HepG2 (cell line): ENCODE results near the gene NEK11. TPM values are rescaled to one million over a fixed set of nuclear protein-coding genes. Genes with fewer than 3 reads are reported as not detected.

Source experiments
- ATAC-seq: fragments of 200-7000 bp; cut with Tn5 transposase; 3 replicates; pipeline ENCODE4 v1.9.1; 2020; ENCODE audit warnings: mild to moderate bottlenecking, moderate library complexity
- BruUV-seq: library from RNA; stranded (reverse); fragments of 400-500 nt; replicated peaks from 2 replicates; lab custom pipeline; 2021; lab: Mats Ljungman, UMichigan
- CTCF ChIA-PET: fragments of 300-600 bp; formaldehyde crosslinking; extraction: SDS; loops from one replicate; lab custom pipeline; 2021; ENCODE audit warnings: low total read pairs, inconsistent platforms, low intra/inter-chr PET ratio; lab: Yijun Ruan, JAX
- POLR2A ChIA-PET: fragments of 350-600 bp; sonication (Branson Sonifier 250); formaldehyde crosslinking; loops from one replicate; lab custom pipeline; 2020; ENCODE audit warnings: antibody characterized with exemption, inconsistent platforms; lab: Yijun Ruan, JAX
- DNase-seq: peaks from one replicate; pipeline ENCODE4 v3.0.0-alpha.2; 2015; ENCODE audit warnings: low spot score
- FAIRE-seq: peaks from 3 replicates; lab custom pipeline; 2011; peaks lifted over from hg19 to GRCh38; lab: Jason Lieb, UNC
- H2AFZ ChIP-seq: one replicate; pipeline ENCODE4 v1.6.1; 2011; ENCODE audit warnings: low read length, inconsistent platforms
- H3K27ac ChIP-seq: fragments of 300-600 bp; 3 replicates; pipeline ENCODE4 v1.8.0; 2011; ENCODE audit warnings: mixed run types, mild to moderate bottlenecking, mixed read lengths, low read length, inconsistent platforms; ENCODE audit not compliant: insufficient read depth; ENCODE audit errors: extremely low read length
- H3K27me3 ChIP-seq, 2 experiments: fragments of 200-600 bp in 1 of 2; 2 replicates in 1 of 2; 3 replicates in 1 of 2; pipeline versions ENCODE4 v1.6.0 to v1.8.0; 2011; ENCODE audit warnings: low read length in 2 of 2, mild to moderate bottlenecking in 2 of 2, moderate library complexity in 2 of 2, inconsistent platforms in 1 of 2; ENCODE audit not compliant: insufficient read depth in 2 of 2, control insufficient read depth in 1 of 2
- H3K36me3 ChIP-seq, 2 experiments: fragments of 200-600 bp in 1 of 2; replicated peaks in 1 of 2; 2 replicates in 1 of 2; 3 replicates in 1 of 2; pipeline versions ENCODE4 v1.5.1 to v1.8.0; 2011; ENCODE audit warnings: low read length in 2 of 2, inconsistent platforms in 1 of 2; ENCODE audit not compliant: insufficient read depth in 2 of 2, control insufficient read depth in 1 of 2
- H3K4me1 ChIP-seq: 2 replicates; pipeline ENCODE4 v1.5.1; 2012; ENCODE audit warnings: low read length, inconsistent platforms; ENCODE audit not compliant: insufficient read depth
- H3K4me2 ChIP-seq: 2 replicates; pipeline ENCODE4 v1.6.0; 2011; ENCODE audit warnings: low read depth, low read length, inconsistent platforms
- H3K4me3 ChIP-seq, 3 experiments: fragments of 200-600 bp in 1 of 3; sonication (generic), shearing (Covaris generic) in 1 of 3; replicated peaks in 1 of 3; 2 replicates each; pipeline ENCODE4 v1.5.1; 2011 to 2016; ENCODE audit warnings: low read length in 3 of 3, inconsistent platforms in 2 of 3, low read depth in 2 of 3, mild to moderate bottlenecking in 2 of 3, control low read depth in 1 of 3, mixed read lengths in 1 of 3; ENCODE audit not compliant: insufficient read depth in 1 of 3
- H3K79me2 ChIP-seq: one replicate; pipeline ENCODE4 v1.6.1; 2011; ENCODE audit warnings: low read length, inconsistent platforms; ENCODE audit not compliant: insufficient read depth
- H3K9ac ChIP-seq: 2 replicates; pipeline ENCODE4 v1.6.0; 2011; ENCODE audit warnings: mild to moderate bottlenecking, low read depth, low read length, inconsistent platforms; ENCODE audit not compliant: insufficient read depth
- H3K9me3 ChIP-seq: 2 replicates; pipeline ENCODE4 v1.5.1; 2012; ENCODE audit warnings: mild to moderate bottlenecking, low read length
- H4K20me1 ChIP-seq: 2 replicates; pipeline ENCODE4 v1.6.0; 2011; ENCODE audit warnings: inconsistent platforms, mild to moderate bottlenecking, low read length, moderate library complexity; ENCODE audit not compliant: insufficient read depth
- EP300 ChIP-seq, 3 experiments: sonication (generic) in 1 of 3; formaldehyde crosslinking in 1 of 3; IDR thresholded peaks; 2 replicates each; pipeline versions ENCODE4 v1.5.1 to v1.6.1; 2011 to 2020; ENCODE audit warnings: low read depth in 2 of 3, low read length in 2 of 3, borderline replicate concordance in 1 of 3, improper control_type of control experiment in 1 of 3, mild to moderate bottlenecking in 1 of 3, missing genetic modification reagents in 1 of 3, moderate library complexity in 1 of 3
- FOSL2 ChIP-seq: sonication (generic); formaldehyde crosslinking; IDR thresholded peaks from 2 replicates; pipeline ENCODE4 v1.4.0; 2020; ENCODE audit warnings: missing genetic modification reagents
- GZF1 ChIP-seq: sonication (generic); formaldehyde crosslinking; IDR thresholded peaks from 2 replicates; pipeline ENCODE4 v1.5.1; 2020; ENCODE audit warnings: mild to moderate bottlenecking, missing genetic modification reagents
- HNRNPH1 ChIP-seq: fragments of 200-400 bp; formaldehyde crosslinking; optimal IDR thresholded peaks from 2 replicates; pipeline ENCODE3; 2017; ENCODE audit warnings: mild to moderate bottlenecking, low read depth, low read length
- JARID2 ChIP-seq: sonication (generic); formaldehyde crosslinking; IDR thresholded peaks from 2 replicates; pipeline ENCODE4 v1.8.1; 2023; ENCODE audit warnings: missing genetic modification reagents, inconsistent platforms; ENCODE audit not compliant: insufficient replicate concordance
- KLF13 ChIP-seq: sonication (generic); formaldehyde crosslinking; IDR thresholded peaks from 2 replicates; pipeline ENCODE4 v1.4.0; 2020; ENCODE audit warnings: mild to moderate bottlenecking, missing genetic modification reagents
- MATR3 ChIP-seq: sonication (generic); formaldehyde crosslinking; IDR thresholded peaks from 2 replicates; pipeline ENCODE4 v1.4.0; 2020; ENCODE audit warnings: missing genetic modification reagents
- MEIS1 ChIP-seq: sonication (generic); formaldehyde crosslinking; IDR thresholded peaks from 2 replicates; pipeline ENCODE4 v1.9.0; 2021; ENCODE audit warnings: mild to moderate bottlenecking, missing genetic modification reagents, moderate library complexity, borderline replicate concordance
- MIXL1 ChIP-seq: IDR thresholded peaks from 2 replicates; pipeline ENCODE4 v1.6.1; 2016
- MXD1 ChIP-seq: sonication (generic); formaldehyde crosslinking; IDR thresholded peaks from 2 replicates; pipeline ENCODE4 v1.4.0; 2020; ENCODE audit warnings: mild to moderate bottlenecking, missing genetic modification reagents
- PRDM15 ChIP-seq: sonication (generic); formaldehyde crosslinking; IDR thresholded peaks from 2 replicates; pipeline ENCODE4 v1.4.0; 2020; ENCODE audit warnings: missing genetic modification reagents
- SMYD3 ChIP-seq: sonication (generic); formaldehyde crosslinking; IDR thresholded peaks from 2 replicates; pipeline ENCODE4 v1.8.1; 2023; ENCODE audit warnings: mild to moderate bottlenecking, missing genetic modification reagents
- SP1 ChIP-seq, 2 experiments: fragments of 450-650 bp in 1 of 2; sonication (generic) in 1 of 2; formaldehyde crosslinking in 1 of 2; IDR thresholded peaks; 2 replicates each; pipeline versions ENCODE4 v1.4.0 to v1.6.1; 2016 to 2020; ENCODE audit warnings: missing genetic modification reagents in 1 of 2
- TOE1 ChIP-seq: sonication (generic); formaldehyde crosslinking; IDR thresholded peaks from 2 replicates; pipeline ENCODE4 v1.4.0; 2020; ENCODE audit warnings: mild to moderate bottlenecking, missing genetic modification reagents
- ZBTB14 ChIP-seq: sonication (generic); formaldehyde crosslinking; IDR thresholded peaks from 2 replicates; pipeline ENCODE4 v1.4.0; 2020; ENCODE audit warnings: missing genetic modification reagents
- ZNF333 ChIP-seq: sonication (generic); formaldehyde crosslinking; IDR thresholded peaks from 2 replicates; pipeline ENCODE4 v1.4.0; 2020; ENCODE audit warnings: mild to moderate bottlenecking, missing genetic modification reagents, borderline replicate concordance
- ZNF430 ChIP-seq: sonication (generic); formaldehyde crosslinking; IDR thresholded peaks from 2 replicates; pipeline ENCODE4 v1.9.0; 2021; ENCODE audit warnings: mild to moderate bottlenecking, missing genetic modification reagents
- ZNF749 ChIP-seq: sonication (generic); formaldehyde crosslinking; IDR thresholded peaks from 2 replicates; pipeline ENCODE4 v1.8.0; 2022; ENCODE audit warnings: mild to moderate bottlenecking, missing genetic modification reagents, moderate library complexity, borderline replicate concordance
- ZNF761 ChIP-seq: sonication (generic); formaldehyde crosslinking; conservative IDR thresholded peaks from 2 replicates; pipeline ENCODE4 v1.4.0; 2020; ENCODE audit warnings: mild to moderate bottlenecking, missing genetic modification reagents
- ZSCAN29 ChIP-seq: sonication (generic); formaldehyde crosslinking; conservative IDR thresholded peaks from 2 replicates; pipeline ENCODE4 v1.4.0; 2020; ENCODE audit warnings: mild to moderate bottlenecking, missing genetic modification reagents
- WGBS: methylation state at CpG from one replicate; pipeline ENCODE4 v1.1.6; 2017; ENCODE audit warnings: low lambda C conversion rate; 5-methylcytosine and 5-hydroxymethylcytosine counted together
- in situ Hi-C: cut with HindIII; loops from 2 replicates; pipeline ENCODE4 v1.10.0; 2017; ENCODE audit warnings: low pct_unique_long_range_greater_than_20kb; ENCODE audit not compliant: extremely low pct_ligation_motif_present
- intact Hi-C: fragments of 100-400 bp; cut with micrococcal nuclease; formaldehyde crosslinking; loops from one replicate; pipeline ENCODE4 v1.10.0; 2022; ENCODE audit not compliant: unreplicated experiment
- polyA plus RNA-seq, 8 experiments: library from polyadenylated mRNA; depleted of rRNA in 3 of 8; stranded (reverse) in 7 of 8; unstranded in 1 of 8; fragments of >200 nt; fragmentation: Illumina TruSeq in 4 of 8; extraction: Trizol in 4 of 8; gene quantifications; 2 replicates each; pipeline versions ENCODE4 v1.2.1 to v1.2.3, GENCODE V29; 2011 to 2016; ENCODE audit warnings: low read depth in 4 of 8, missing spikeins in 1 of 8, mixed read lengths in 1 of 8; ENCODE audit not compliant: insufficient read depth in 1 of 8
- total RNA-seq, 5 experiments: library from RNA; depleted of rRNA; stranded (reverse); fragments of >200 nt; fragmentation: Illumina TruSeq; extraction: Trizol; gene quantifications; 2 replicates each; pipeline ENCODE4 v1.2.3, GENCODE V29; 2016; ENCODE audit warnings: low read depth in 1 of 5

NEK11 gene
- total and polyA plus RNA-seq, 2 of the 13 experiments (the other 11 are each of a cell fraction or from before 2014, with no cell fraction given): 0.95 to 2.2 TPM

- TF ChIP-seq MXD1 (CRISPR knock-in tag) (no peak), EP300 (IDR thresholded peaks at IDR 0.05; ENCODE audit: low read depth in 2 of 2, low read length in 2 of 2) (no peak), EP300 (CRISPR knock-in tag; IDR thresholded peaks at IDR 0.05; ENCODE audit: borderline replicate concordance) (no peak), KLF13 (CRISPR knock-in tag) (no peak), MEIS1 (CRISPR knock-in tag) (no peak), ZNF430 (CRISPR knock-in tag) (no peak), ZNF761 (CRISPR knock-in tag) (no peak)
These were observed 256.3 kb downstream of the NEK11 start (continued) for GRCh38 chr3:131282967-131283366.

GRCh38 chr3:131283862-131284261 lies 257.2 kb downstream of the NEK11 start:
- FAIRE-seq (no peak), ATAC-seq (no peak), DNase-seq (no peak)
- H3K27ac ChIP-seq: no peak overlapping the region
- in situ Hi-C loops (no loop called here), intact Hi-C loops (no loop called here)
- ChIA-PET POLR2A (no interaction called here), CTCF (no interaction called here)
- TF ChIP-seq SMYD3 (CRISPR knock-in tag) (no peak), ZBTB14 (CRISPR knock-in tag) (no peak), HNRNPH1 (no peak), ZSCAN29 (CRISPR knock-in tag) (no peak), GZF1 (no peak), MIXL1 (CRISPR knock-in tag) (no peak), SP1 (IDR thresholded peaks at IDR 0.05) (no peak), SP1 (CRISPR knock-in tag; IDR thresholded peaks at IDR 0.05) (no peak), ZNF749 (CRISPR knock-in tag) (no peak), FOSL2 (CRISPR knock-in tag) (no peak), ZNF333 (no peak), MATR3 (no peak), PRDM15 (no peak), TOE1 (CRISPR knock-in tag) (no peak), JARID2 (CRISPR knock-in tag) (no peak)
- no peaks in the 10 kb centered on the region for H3K36me3 ChIP-seq
- no peaks in the 10 kb centered on the region for H3K9me3 ChIP-seq
- no peak overlapping the region for H3K9ac ChIP-seq
- H2AFZ ChIP-seq: no peak overlapping the region
- 0 out of 2 replicates have a peak, but pooled peaks cover 4% of the 10 kb centered on the region for H3K4me1 ChIP-seq
- no peak overlapping the region for H3K4me3 ChIP-seq
- H3K27me3 ChIP-seq: no peaks in the 10 kb centered on the region
- no peaks in the 10 kb centered on the region for H3K79me2 ChIP-seq
- no peak overlapping the region for H3K4me2 ChIP-seq
- no TSS peak for BruUV-seq
- H4K20me1 ChIP-seq: no peaks in the 10 kb centered on the region
- 7% methylated on average over 3 of the region's 3 CpGs for WGBS
